22Rv1 (cell line): ENCODE measurements around the gene PPDPF.

Experiments
- CTCF ChIP-seq: fragments of 450-650 bp; IDR thresholded peaks from 2 replicates; pipeline ENCODE4 v1.5.1; 2017; ENCODE audit warnings: mild to moderate bottlenecking
- ZFX ChIP-seq: fragments of 450-650 bp; IDR thresholded peaks from 2 replicates; pipeline ENCODE4 v1.6.1; 2017; ENCODE audit warnings: antibody characterized with exemption, borderline replicate concordance

- TF ChIP-seq CTCF (no peak), ZFX (no peak)
These were observed 29.2 kb downstream of the PPDPF start for GRCh38 chr20:63549679-63550282.
